GM13977 (cell line): ENCODE measurements around the gene HPSE2.

Experiments used
- DNase-seq: peaks from one replicate; pipeline ENCODE4 v3.0.0; 2012; ENCODE audit warnings: low spot score
- in situ Hi-C: fragments of 300-500 bp; cut with MboI; formaldehyde crosslinking; loops from one replicate; pipeline ENCODE4 v1.12.0; 2022; ENCODE audit warnings: low sequenced_read_pairs, low pct_unique_long_range_greater_than_20kb, mixed read lengths, inconsistent platforms; ENCODE audit not compliant: unreplicated experiment
- TF ChIP-seq, protein P1 (sequence below): IDR thresholded peaks from 2 replicates; pipeline ENCODE4 v1.5.1; 2012; ENCODE audit warnings: mild to moderate bottlenecking, control low read depth; ENCODE audit not compliant: insufficient read depth; ENCODE audit errors: extremely low read depth, missing control alignments

HPSE2 gene

DNA sequence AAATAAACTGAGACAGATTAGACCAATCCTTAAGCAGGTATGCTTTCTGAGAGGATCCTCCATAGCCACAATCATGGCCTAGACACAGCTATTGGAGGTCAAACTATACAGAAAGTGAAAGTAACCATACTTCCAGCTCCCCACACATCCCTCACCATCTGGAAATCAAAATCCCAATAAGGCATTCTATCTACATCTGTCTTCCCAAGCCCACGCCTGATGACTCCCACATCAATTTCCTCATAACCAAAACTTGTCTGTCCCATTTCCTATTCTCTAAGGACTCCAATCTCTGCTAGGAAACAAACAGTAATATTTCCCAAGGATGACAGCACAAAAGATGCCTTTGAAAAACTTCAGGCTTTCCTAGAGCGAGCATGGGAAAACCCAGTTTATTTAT, 541.6 kb downstream of the HPSE2 start:
- TF ChIP-seq, protein P1, sequence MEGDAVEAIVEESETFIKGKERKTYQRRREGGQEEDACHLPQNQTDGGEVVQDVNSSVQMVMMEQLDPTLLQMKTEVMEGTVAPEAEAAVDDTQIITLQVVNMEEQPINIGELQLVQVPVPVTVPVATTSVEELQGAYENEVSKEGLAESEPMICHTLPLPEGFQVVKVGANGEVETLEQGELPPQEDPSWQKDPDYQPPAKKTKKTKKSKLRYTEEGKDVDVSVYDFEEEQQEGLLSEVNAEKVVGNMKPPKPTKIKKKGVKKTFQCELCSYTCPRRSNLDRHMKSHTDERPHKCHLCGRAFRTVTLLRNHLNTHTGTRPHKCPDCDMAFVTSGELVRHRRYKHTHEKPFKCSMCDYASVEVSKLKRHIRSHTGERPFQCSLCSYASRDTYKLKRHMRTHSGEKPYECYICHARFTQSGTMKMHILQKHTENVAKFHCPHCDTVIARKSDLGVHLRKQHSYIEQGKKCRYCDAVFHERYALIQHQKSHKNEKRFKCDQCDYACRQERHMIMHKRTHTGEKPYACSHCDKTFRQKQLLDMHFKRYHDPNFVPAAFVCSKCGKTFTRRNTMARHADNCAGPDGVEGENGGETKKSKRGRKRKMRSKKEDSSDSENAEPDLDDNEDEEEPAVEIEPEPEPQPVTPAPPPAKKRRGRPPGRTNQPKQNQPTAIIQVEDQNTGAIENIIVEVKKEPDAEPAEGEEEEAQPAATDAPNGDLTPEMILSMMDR: no peak
- in situ Hi-C loops: no loop called here
- no peak for DNase-seq

DNA sequence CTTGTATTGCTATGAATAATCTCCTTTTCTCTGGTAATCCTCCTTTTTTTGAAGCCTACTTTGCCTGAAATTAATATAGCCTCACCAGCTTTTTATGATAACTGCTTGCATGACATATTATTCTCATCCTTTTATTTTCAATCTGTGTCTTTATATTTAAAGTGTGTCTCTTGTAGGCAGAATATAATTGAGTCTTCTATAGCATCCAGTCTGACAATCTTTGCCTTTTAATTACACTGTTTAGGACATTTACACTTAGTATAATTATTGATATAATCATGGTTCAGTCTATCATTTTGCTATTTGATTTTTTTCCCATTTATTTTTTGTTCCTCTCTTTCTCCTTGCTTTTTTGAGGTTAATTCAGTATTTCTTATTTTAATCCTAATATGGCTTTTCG, 548.0 kb downstream of the HPSE2 start:
- DNase-seq: no peak
- TF ChIP-seq, protein P1: no peak
- in situ Hi-C loops: no loop called here

DNA sequence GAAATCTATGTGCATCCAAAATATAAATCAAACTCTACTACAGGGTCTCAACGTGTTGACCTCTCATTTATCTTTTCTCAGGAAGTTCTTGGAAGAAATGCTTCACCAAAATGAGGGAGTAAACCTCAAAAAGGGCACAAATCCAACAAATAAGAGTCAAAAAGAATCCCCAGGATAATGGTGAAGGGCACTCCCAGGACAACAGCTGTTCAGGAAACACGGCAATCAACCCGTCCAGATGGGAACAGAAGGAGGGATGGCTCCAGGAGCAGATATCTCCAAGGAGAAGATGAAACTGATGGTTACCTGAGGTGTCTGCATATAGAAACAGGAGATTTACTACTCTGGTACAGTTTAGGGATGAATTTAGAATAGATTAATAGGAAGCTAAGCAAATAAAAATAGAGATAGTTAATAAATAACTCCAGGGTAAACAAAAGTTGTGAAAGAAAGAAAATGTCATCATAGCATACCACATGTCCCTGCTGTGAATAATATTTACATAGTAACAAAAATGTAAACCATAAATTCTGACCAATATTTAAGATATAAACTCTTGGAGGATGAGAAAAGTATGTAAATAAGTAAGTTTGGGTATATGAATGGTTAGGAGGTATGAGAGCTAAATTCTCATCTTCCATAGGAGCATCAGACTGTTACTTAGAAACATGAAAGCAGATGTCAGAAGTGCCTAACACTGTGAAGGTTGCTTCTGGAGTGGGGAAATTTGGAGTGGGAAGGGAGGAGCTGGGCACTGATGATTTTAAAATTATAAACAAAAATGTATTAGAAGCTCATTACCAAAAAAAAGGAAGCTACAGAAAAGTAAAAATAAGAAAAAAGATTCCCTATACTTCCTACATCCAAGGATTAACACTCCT, 551.4 kb downstream of the HPSE2 start:
- TF ChIP-seq, protein P1: no peak
- no peak for DNase-seq
- in situ Hi-C loops: no loop called here

DNA sequence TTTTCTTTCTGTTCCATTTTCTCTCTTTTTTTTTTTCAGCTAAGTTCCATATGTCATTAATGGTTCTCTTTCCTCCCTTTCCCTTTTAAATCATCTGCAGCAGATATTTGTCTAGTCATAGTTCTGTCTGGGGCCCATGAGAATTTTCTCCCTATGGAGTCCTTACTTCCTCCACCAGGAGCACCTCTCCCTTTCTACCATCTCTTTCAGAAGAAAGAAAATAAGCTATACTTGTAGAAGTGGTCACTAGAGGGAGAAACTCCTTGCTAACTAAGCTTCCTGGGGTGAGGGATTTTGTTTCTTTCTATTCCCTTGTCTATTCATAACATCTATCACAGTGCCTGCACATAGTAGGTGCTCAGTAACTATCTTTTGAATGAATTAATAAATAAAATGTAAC, 558.8 kb downstream of the HPSE2 start:
- TF ChIP-seq, protein P1: no peak
- no peak for DNase-seq
- in situ Hi-C loops: no loop called here

DNA sequence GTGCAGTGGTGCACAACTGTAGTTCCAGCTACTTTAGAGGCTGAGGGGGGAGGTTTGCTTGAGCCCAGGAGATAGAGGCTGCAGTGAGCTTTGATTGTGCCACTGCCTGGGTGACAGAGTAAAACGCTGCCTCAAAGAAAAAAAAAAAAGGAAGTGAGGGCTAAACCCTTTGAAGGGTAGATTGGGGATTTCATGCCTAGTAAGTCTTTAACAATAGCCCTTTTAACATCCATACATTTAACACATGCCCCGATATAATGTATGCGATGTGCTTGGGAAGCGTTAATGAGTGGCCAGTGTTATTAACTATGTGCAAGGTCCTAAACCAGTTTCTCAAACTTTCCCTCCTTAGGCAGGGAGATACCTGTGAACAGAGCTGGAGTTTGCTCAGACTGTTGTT, 559.8 kb downstream of the HPSE2 start:
- TF ChIP-seq, protein P1: no peak
- DNase-seq: no peak
- in situ Hi-C loops: no loop called here

DNA sequence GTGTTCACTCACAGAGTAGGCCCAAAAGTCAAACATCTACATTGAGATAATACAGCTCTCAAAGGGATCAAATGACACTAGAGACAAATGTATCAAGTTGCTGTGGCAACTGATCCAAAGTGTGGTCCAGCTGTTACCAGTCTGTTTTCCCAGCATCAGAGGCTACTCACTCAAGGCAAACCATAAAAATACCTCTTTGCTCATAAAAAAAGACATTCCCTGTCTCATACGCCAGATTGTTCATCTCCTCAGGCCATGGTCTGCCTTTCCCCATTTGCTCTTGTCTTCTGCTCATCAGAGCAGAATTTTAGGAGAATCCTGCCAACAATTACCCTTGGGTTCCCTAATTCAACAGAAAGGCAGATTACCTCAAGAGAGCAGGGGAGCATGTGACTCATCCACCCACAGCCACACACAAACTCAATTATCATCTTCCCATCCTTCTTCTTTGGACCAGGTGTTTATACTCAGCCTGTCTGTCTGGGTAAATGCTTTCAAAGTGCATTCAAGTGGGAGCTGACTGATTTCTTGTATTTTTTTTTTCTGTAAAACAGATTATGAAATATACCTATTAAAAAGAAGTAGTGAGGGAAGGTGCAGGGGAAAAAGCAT, 562.4 kb downstream of the HPSE2 start:
- DNase-seq: no peak
- TF ChIP-seq, protein P1: no peak
- in situ Hi-C loops: no loop called here
